Globus pallidus (tissue), 1 donor: Measurements from ENCODE around the gene RTN4.

Experiments
- DNase-seq: peaks from one replicate; pipeline ENCODE4 v3.0.0-alpha.2; 2015; ENCODE audit warnings: low spot score

RTN4 gene

DNA sequence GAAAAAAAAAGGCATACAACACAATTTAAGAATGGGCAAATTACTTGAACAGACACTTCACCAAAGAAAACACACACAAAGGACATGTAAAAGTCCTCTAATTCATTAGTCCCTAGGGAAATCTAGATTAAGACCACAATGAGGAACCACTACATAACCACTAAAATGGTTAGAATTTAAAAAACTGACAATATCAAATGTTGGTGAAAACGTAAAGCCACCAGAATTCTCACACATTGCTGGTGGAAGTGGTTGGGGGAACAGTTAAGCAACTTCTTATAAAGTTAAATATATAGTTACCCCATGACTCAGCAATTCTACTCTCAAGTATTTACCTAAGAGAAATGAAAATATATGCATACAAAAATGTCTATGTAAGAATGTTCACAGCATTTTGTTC is 11.8 kb downstream of the RTN4 start:
- no peak for DNase-seq

DNA sequence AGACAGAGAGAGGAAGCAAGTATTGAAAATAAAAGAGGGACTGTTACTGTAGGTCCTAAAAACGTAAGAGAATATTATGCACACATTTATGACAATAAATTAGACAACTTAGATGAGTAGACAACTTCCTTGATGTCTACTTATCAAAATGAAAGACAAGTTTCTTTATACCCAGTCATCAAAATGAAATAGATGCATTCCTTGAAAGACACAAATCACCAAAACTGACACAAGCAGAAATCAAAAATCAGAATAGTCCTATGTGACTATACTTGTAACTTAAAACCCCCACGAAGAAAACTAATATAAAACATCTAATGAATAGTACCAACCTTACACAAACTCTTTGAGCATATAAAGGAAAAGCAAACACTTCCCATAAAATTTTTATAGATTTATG is 14.5 kb downstream of the RTN4 start:
- DNase-seq: no peak

DNA sequence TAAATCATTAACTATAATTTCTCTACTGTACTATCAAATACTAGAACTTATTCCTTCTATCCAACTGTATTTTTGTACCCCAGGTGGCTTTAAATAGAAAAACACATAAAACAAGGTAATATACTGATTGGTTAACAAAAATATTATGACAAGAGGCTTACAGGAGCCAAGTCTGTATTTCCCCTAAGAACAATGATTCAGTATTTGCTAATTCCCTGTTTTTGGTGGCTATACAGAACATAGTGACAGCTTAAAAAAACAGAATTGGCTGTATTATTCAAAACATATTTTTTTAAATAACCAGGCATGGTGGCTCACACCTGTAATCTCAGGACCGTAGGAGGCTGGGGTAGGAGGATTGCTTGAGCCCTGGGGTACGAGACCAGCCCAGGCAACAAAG is 16.3 kb downstream of the RTN4 start:
- DNase-seq: no peak

DNA sequence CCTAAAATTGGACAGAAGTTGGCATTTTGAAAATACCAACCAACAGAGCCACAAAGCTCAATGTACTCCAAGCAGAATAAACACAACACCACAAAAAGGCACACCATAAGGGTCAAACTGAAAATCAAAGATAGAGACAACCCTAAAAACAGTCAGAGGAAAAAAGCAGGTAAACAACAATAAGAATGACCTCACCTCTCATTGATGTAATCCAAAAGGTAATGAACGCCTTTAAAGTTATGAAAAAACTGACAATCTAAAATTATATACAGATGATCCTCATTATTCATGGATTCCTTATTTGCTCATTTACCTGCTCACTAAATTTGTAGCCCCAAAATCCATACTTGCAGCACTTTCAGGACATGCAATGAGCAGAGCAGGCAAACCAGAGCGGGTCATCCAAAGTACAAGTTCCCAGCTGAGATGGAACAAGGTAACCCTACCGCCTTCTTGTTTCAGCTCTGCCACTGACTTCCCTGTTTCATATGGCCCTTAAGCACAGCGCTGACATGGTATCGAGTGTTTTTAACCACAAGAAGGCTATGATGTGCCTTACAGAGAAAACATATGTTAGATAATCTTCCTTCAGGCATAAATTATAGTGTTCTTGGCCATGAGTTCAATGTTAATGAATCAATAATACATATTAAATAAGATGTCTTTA is 17.0 kb downstream of the RTN4 start:
- DNase-seq: no peak

DNA sequence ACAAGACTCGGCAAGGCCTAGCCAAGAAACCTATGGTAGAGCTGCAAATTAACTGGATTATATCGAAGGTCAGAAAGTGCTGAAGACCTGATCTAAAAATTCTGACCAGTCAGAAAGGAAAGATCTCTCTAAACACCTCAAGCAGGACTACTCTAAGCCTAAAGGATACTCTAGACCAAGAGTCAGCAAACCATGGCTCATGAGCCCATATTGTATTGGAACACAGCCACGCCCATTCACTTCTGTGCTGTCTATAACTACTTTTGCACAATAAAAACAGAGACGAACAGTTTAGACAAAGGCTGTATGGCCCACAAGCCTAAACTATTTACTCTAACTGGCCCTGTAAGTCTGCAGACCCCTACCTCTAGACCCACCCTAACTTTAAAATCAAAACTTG is 18.7 kb downstream of the RTN4 start:
- DNase-seq: no peak

DNA sequence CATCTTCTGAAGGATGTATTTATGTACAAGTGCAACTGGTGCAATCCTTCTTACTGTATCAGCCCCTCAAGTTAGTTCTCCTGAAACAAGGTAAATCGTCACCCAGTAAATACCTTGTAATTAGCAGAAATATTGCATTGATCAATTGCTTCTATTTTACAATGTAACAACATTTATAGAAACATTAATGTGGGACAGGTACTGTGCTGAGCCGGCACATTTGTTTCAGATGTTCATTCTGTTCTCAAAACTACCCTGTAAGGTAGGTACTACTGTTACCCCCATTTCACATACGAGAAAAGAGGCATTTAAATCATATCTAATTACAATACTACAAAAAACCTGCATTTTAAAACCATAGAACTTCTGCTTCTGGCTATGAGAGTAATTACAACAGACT is 19.5 kb downstream of the RTN4 start:
- no peak for DNase-seq

DNA sequence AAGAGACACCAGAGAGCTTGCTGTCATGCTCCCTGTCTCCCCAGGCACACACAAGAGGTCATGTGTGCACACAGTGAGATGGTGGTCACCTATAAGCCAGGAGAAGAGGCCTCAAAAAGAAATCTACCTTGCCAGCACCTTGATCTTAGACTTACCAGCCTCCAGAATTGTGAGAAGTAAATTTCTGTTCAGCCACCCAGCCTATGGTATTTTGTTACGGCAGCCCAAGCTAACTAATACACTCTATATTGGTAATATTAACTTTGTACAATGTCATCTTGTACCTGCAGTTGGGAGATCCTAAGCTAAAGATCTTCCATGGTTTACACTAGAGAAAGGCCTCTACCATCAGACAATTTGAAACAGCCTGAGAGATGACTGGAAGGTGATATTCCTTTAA is 21.2 kb downstream of the RTN4 start:
- DNase-seq: no peak

DNA sequence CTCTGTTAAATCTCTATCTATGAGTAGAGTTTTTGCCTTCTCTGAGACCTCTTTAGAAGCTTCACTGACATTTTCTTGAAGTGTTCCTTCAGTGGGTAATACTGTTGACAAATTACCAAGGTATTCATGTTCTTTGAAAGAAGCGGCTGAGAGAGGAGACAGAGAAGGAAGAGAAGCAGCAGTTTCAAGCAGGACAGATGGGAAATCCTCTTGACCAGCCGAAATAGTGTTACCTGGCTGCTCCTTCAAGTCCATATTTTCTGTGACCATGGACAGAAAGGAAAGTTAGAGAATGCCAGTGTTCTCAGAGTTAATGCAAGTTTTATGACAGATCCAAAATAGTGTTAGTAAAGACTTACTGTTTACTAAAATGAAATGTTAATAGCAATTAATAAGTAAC is 23.0 kb downstream of the RTN4 start:
- no peak for DNase-seq

DNA sequence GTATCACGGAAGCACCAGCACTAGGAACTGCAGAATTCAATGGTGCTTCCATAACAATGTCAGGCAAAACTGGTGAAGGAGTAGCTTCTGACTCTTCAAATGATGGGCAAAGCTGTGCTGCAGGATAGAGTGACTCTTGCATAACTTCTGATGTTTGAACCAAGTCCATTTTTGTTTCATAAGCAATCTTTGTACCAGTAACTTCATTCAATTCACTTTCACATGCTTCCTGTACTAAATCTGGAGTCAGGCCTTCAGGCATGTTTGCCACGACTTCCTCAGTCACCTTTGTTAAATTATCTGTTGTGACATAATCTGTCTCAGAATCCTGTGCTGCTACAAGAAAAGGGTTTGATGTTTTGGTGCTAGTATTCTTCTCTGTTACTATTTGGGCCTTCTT is 24.0 kb downstream of the RTN4 start:
- no peak for DNase-seq

DNA sequence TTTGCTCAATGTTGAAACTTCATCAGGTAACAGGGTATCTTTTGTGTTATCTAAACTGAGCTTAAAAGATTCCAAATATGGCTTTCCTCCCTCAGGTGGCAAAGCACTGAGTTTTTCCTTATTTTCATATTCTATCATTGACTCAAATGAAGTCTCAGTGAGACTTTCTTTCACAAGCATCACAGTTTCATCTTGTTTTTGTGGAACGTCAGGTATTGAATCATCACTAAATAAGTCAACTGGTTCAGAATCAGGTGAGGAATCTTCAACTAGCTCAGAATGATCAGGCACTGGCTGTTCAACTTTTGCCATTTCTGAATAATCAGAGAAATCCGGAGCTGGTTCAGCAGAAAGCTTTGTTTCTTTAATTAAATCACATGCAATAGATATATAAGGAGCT is 24.6 kb downstream of the RTN4 start:
- DNase-seq: no peak

DNA sequence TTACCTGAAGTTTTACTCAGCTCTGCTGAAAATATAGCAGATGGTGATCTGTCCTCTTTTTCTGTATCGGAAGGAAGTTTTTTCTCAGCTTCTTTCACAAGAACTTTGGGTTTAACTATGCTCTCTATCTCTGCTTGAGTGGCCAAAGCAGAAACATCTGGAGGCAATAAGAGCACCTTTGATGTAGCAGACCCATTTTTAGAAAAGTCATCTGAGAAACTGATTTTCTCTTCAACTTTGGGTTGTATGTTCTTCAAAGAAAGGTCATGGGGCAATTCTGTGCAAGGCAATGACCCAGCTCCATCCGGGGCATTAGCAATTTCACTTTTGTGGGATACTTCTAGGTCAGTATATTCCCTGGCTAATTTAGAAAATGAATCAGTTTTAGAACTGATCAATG is 25.2 kb downstream of the RTN4 start:
- no peak for DNase-seq

DNA sequence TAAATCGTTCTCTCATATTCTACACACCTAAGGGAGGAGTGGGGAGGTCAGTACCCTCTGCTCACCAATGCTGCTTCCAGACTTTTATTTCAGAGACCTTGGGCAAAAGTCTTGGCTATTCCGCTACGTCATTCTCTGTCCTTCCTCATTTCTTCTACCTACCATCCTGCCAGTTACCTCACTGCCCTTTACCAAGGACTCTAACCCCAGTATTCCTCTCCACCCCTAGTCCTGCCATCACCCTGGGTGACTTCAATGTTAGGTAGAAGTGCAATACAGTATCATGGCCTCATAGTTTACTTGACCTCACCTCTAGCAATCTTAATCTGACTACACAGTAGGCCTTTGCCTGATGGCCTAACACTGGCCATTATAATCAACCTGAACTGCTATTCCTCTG is 27.8 kb downstream of the RTN4 start:
- DNase-seq: no peak

DNA sequence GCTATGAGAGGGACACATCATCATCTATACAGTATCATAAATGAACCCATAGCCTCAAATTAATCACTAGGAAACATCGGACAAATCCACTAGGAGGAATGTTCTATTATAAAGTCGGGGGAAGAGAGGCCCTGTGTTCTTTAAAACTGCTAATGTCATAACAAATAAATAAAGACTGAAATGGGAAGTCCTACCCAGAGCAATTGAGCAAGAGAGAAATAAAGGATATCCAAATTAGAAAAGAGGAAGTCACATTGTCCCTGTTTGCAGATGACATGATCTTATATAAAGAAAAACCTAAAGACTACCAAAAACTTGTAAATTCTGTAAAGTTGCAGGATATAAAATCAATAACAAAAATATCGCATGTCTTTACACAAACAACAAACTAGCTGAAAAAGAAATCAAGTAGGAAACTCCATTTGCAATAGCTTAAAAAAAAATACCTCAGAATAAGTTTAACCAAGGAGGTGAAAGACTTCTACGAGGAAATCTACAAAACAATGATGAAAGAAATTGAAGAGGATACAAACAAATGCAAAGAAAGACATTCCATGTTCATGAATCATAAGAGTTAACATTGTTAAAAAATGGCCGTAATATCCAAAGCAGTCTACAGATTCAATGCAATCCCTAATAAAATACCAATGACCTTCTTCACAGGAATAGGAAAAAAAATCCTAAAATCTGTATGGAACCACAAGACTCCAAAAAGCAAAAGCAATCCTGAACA is 30.6 kb downstream of the RTN4 start:
- DNase-seq: peak; percentile 45

DNA sequence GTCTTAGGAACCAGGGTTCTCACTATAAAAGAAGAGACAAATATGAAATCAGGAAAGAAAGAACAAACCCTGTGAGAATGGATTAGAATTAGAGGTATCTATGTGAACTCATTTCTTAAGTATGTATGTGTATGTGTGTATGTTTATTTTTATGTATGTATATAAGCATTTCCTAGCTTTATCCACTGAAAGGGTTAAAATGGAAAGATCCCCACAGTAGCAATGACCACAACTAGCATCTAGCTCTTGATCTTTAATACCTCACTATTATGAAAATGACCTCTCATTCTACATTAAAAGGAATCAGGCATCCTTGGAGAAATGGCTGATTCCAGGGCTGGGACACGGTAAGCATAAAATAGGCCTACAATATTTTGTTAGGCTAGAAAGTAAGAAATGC is 31.6 kb downstream of the RTN4 start:
- no peak for DNase-seq

DNA sequence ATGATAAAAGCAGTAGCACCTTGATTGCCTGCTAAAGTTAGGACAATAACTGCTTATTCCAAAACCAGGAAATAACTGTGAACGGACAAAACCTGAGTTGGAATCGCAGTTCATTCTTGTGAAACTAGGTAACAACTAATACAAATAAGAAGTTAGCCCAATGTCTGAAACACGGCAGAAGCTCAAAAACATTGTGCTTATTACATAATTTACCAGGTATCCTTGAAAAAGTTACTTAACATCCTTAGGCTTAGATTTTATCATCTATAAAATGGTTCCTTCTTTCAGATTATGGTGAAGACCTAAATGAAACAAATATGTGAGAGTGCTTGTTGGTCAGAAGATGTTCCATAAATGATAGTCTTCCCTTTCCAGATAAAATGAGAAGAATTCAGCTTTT is 32.4 kb downstream of the RTN4 start:
- no peak for DNase-seq

DNA sequence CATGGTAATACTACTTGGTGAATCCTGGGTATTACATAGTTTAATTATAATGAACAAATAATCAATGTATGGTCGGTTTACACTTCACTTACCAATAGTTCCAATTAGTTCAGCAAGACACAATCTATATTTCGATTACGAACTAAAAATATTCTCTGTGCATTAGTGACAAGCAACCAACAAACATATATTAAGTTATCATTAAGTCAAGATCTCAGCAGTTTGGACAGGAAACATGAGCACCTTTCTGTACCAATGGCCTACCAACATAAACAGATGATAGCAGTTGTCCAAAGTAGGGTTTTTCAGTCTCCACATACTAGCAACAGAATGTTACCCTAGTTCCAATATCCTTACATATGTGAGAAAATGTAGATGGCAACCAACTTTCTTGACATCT is 32.8 kb downstream of the RTN4 start:
- no peak for DNase-seq

DNA sequence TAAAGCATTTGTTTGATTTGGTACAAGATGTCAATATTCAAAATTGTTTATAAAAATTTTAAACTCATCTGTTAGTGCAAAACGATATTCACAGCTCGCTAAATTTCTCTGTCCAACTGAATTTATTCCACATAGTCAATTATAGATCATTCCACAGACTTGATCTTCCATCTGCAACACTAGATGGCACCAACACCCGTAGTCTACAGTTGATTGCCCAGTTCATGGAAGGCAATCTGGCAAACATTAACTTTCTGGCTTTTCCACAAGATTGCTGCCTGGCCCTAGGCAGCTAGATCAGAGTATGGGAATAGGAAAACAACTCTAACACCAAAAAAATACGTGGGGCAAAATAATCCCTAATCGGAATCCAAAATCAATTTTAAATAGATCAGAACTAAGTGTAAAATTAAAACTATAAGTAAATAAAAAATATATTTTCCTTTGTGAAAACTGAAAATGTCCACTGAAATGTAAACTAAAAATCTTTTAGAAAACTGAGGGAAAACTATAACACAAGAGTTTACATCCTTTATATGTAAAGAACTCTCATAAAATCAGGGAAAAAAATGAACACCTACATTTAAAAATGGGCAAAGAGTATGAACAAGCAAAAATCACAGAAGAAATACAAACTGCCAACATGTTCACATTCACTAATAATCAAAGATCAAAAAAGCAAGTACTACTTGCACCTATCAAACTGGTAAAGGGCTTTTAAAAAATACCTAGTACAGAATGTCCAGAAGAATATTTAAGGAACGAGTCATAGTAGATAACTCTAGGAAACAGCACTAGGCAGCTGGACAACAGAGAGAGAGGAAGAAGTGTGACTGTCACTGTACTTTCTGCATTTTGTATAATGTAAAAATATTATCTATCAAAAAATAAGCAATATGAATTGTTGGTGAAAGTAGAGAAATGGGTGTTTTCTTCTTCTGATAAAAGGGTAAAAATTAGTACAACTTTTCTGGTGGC is 35.0 kb downstream of the RTN4 start:
- DNase-seq: peak; percentile 81

DNA sequence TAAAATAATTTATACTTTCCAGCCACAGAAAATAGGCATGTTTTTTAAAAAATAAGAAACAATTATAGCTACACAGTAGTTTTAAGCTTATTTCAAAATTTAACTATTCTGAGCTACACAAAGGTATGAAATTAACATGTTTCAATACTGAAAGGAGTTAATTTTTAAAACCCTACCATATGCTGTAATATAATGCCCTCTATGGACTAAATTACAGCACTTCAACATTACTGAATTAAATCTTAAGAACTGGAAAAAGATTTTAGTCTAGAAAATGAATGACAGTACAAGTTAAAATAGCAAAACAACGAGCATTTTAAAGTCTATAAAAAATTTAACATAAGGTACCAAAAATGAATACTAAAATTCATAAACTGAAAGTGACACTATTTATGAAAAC is 36.3 kb downstream of the RTN4 start:
- DNase-seq: no peak

DNA sequence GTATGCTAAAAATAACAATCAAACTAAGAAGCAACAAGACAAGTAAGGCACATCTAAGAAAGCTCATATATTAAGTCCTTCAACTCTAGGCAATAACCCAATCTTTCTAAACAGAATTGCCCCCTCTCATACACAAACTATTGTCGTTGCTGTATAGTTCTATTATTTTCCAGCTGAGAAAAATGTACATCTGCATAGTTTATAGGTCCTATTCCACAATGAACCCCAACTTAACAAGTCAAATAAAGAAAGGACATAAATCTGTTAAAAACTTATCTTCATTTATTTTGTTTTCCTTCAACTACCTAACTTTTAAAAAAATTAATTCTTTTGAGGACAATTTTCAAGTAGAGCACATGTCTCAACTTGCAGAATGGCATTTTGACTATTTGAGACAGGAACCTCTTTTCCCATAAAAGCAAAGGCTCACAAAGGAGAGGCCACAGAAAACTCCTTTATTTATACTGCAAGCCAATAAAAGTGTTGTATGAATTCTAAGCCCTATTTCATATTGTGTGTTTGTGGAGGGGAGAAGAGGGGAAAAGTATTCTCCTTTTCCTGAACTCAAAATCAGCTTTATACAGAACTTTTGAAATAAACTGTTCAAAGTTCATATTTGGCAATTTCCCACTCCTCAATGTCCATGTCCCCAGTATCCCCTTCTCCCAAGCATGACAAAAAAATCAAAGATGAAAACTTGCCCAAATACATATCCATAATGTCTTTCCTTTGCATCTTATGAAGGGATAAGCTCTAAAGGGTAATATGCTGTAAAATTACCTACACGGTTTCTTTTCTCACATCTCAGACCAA is 37.4 kb downstream of the RTN4 start:
- DNase-seq: no peak

DNA sequence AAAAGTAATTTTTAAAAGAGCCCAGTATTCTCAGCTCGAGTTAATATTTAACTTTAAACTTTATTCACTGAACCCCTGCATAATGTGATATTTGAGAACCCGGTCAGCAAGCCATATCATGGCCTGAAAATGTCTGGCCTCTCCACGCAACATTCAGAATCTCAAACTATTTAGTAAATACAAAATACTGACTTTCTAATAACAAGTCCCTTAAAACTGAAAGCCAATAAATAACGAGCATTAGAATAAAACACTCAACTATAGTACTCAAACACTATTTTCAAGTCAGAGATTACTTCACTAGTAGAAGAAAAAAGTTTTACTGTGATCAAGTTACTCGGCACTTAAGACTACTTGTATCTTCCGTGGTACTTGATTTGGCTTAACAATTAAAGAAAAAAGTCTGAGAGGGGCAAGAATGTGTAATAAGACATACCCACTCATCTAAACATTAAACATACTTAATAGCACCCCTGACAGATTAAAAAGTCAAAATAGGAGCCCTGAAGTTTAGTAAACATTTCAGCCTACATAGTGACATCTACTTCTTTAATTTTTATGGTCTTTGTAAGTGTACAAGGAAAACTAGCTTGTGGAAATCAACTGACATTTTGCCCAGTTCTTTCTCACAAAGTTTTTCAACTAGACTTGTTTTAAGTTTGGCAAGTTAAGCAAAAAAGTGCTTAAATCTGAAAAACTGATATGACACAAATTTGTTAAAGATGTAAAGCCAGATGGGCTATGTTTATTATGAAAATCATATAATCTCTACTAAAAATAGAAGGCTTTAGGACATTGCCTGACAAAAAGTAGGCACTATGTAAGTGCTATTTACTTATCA is 38.2 kb downstream of the RTN4 start:
- no peak for DNase-seq

DNA sequence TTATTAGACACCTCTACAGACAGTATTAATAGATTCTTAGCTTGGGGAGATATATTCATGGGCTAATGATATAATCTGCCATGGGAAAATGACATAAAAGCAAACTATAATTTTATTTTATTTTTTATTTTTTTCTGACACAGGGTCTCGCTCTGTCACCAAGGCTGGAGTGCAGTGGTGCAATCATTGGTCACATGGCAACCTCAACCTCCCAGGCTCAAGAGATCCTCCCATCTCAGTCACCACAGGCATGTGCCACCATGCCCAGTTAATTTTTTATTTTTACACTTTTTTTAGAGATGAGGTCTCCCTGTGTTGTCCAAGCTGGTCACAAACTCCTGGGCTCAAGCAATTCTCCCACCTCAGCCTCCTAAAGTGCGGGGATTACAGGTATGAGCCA is 39.3 kb downstream of the RTN4 start:
- no peak for DNase-seq
